HG03571 (cell line): Measurements from ENCODE around the gene FERMT2.

Experiments used
- ATAC-seq: cut with Tn5 transposase; IDR thresholded peaks from one replicate; pipeline ENCODE4 v1.9.1; 2021; ENCODE audit not compliant: unreplicated experiment

Gene FERMT2

DNA sequence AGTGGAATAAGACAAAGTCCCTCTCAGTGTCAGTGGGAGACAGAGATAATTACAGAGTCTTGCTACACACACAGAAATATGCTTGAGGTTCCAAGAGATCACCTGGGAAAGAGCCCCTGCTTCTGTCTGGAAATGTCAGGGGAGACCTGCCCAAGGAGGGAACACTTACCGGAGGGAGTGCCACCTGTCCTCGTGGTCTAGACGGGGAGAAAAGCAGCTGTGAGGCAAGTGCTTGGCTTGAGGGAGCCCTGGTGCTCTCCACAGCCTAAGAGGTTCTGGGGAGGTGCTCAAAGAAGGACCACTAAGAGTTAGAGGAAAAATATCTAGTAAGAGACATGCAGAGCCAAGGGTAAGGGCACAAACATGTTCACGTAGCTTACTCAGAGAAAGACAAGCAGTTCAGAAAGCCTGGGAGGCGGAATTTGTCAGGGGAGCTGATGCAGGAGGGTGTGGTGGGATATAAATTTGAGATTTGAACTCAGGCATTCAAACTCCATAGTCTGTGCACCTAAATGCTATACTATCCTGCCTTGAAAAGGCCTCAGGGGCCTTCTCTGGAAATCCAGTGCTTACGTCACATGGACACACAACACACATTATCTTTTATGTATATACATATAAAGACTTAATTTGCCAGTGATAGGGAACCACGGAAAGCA, 121.2 kb downstream of the FERMT2 start:
- no peak for ATAC-seq

DNA sequence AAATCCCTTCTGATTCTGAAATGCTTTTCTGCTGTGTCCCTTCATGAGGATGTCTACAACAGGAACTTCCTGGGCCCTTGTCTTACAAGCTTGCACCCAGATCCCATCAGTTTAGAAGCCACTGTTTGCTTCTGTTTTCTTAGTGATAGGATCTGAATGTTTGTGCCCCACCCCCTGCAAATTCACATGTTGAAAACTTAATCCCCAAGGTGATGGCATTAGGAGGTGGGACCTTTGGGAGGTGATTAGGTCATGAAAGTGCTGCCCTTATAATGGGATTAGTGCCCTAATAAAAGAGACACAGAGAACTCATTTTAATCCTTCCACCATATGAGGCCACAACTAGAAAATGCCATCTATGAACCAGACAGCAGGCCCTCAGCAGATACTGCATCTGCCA, 123.4 kb downstream of the FERMT2 start:
- no peak for ATAC-seq

DNA sequence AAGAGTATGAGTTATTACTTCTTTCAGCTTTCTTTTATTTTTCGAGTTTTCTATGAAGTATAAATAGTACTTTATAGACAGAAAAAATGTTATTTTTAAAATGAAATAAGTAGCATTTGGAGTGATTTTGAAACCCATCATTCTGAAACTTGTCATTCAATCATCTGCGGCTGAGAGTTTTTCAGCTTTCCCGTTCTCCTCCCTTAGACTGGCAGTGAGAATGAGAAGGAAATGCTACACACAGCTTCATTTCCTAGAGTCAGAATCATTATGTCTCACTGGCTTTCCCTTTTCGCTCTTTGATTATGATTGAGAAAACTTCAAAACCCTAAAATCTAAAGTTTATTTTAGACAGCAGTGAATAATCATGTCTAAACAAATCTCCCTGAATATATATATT, 125.8 kb downstream of the FERMT2 start:
- ATAC-seq: no peak

DNA sequence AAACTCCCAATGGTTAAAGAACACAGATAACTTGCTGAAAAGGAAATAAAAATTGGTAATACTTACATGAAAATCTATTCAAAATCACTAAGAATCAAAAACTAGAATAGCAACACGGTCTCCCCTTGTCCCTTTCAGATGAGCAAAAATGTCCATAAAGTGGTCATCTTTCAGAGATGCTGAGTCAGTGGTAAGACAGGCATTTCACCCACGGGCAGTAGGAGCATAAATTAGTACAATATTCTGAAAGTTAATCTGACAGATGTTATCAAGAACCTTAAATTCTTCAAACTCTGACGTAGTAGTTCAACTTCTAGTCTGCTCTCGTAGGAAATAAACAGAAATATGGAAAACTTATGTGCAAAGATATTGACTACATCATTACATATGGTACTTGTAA, 126.4 kb downstream of the FERMT2 start:
- no peak for ATAC-seq

DNA sequence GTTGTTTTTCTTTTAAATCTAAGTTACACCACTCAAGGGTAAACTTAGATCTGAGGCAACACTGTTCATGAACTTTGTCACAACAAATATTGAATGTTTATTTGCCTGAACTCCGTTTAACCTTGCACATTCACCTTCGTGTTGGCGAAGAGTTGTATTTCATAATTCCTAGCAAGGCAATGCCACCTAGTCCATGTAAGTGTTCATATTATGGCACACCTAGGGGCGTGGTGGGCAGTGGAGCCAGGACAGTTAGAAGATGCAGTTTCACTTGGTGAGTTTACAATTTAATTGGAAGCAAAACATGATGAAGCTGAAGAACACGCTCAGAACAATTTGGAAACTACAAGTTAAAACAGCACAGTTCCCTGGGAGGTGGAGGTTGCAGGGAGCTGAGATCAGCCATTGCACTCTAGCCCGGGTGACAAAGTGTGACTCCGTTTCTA, 129.0 kb downstream of the FERMT2 start:
- no peak for ATAC-seq

DNA sequence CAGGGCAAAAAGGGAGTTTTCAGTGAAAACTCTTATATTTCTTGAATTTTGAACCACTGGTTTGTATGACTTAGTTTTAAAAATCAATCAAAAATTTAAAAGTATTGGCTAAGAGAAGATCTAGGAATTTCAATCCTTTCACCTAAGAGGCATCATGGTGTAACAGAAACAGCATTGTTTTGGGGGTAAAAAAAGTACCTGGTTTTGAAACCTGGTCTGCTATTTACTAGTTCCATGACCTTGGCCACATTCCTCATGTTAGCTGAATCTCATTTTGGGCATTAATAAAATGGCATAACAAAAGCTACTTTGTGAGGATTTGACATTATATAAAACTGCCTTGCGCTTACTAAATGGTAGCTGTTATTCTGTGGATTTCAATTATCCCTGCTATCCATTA, 142.7 kb downstream of the FERMT2 start:
- ATAC-seq: no peak
